Fibroblast of lung (primary cell): ENCODE data around the gene CALU.

Experiments
- CTCF ChIP-seq, 2 donors: IDR thresholded peaks in 1 of 2; conservative IDR thresholded peaks in 1 of 2; 1 replicate in 1 of 2; 2 replicates in 1 of 2; pipeline ENCODE4 v1.5.1; 2011 to 2012; ENCODE audit warnings: low read length in 2 of 2, control low read depth in 1 of 2, inconsistent platforms in 1 of 2, low read depth in 1 of 2, mild to moderate bottlenecking in 1 of 2
- EZH2 ChIP-seq: IDR thresholded peaks from 2 replicates; pipeline ENCODE4 v1.5.1; 2012; ENCODE audit warnings: low read length, control low read depth, mild to moderate bottlenecking; ENCODE audit errors: missing control alignments

- no peak for TF ChIP-seq CTCF (conservative IDR thresholded peaks at IDR 0.05 in 1 of 2, IDR thresholded peaks at IDR 0.05 in 1 of 2; ENCODE audit: low read depth in 1 of 2, low read length in 2 of 2)
- no peak for TF ChIP-seq EZH2
Observed at GRCh38 chr7:128725531-128725930, 13.6 kb upstream of the CALU start.
